Muscle of leg (tissue), 11 donors: ENCODE measurements around the gene TMEM87A. TPM values are rescaled to one million over a fixed set of nuclear protein-coding genes. Genes with fewer than 3 reads are reported as not detected.
"Not testable (repeated sequence)": the region's sequence is repeated elsewhere in the genome, so short reads cannot be mapped to it uniquely, and the experiment has no call there.

Experiments
- DNase-seq: peaks from one replicate; pipeline ENCODE4 v3.0.0; 2013
- H3K27ac ChIP-seq: one replicate; pipeline ENCODE4 v1.5.1; 2013; ENCODE audit warnings: mild to moderate bottlenecking, low read length, control low read depth
- H3K27me3 ChIP-seq: one replicate; pipeline ENCODE4 v1.6.1; 2013; ENCODE audit warnings: low read length; ENCODE audit not compliant: control insufficient read depth, insufficient read depth
- H3K36me3 ChIP-seq: one replicate; pipeline ENCODE4 v1.6.1; 2013; ENCODE audit warnings: low read length; ENCODE audit not compliant: control insufficient read depth, insufficient read depth
- H3K4me1 ChIP-seq: one replicate; pipeline ENCODE4 v1.6.1; 2013; ENCODE audit warnings: low read length; ENCODE audit not compliant: control insufficient read depth, insufficient read depth
- H3K4me3 ChIP-seq: one replicate; pipeline ENCODE4 v1.5.1; 2013; ENCODE audit warnings: low read length, control low read depth
- H3K9me3 ChIP-seq: replicated peaks from 2 replicates; pipeline ENCODE4 v1.6.1; 2013; ENCODE audit warnings: low read depth, low read length; ENCODE audit not compliant: control insufficient read depth
- WGBS: methylation state at CpG from one replicate; pipeline ENCODE4 v1.1.5; 2013; ENCODE audit warnings: missing lambda C conversion rate; ENCODE audit not compliant: insufficient coverage; 5-methylcytosine and 5-hydroxymethylcytosine counted together
- polyA plus RNA-seq, 8 donors: library from polyadenylated mRNA; unstranded; fragments of 120-200 nt; gene quantifications; one replicate each; pipeline versions ENCODE4 v1.2.1 to v1.2.3, GENCODE V29; 2013; ENCODE audit warnings: inconsistent platforms in 1 of 8, low replicate concordance in 1 of 8; ENCODE audit not compliant: insufficient read length in 8 of 8, insufficient read depth in 1 of 8
- total RNA-seq: library from RNA; stranded (reverse); fragments of 120-200 nt; gene quantifications from one replicate; pipeline ENCODE4 v1.2.4, GENCODE V29; 2013

Gene TMEM87A
- total and polyA plus RNA-seq, 9 donors = 31.9 to 45.8 (median 35.2) TPM

- H3K9me3 ChIP-seq = no peaks in the 10 kb centered on the region
- no CpG with 5 or more reads among the region's 1 CpG for WGBS
- peak; percentile 41 for DNase-seq
- H3K4me3 ChIP-seq = no peak overlapping the region
- no peak overlapping the region for H3K27ac ChIP-seq
- H3K27me3 ChIP-seq = no peaks in the 10 kb centered on the region
- no peaks in the 10 kb centered on the region for H3K4me1 ChIP-seq
- H3K36me3 ChIP-seq = peaks cover 32% of the 10 kb centered on the region
These were observed 42.1 kb downstream of the TMEM87A start for GRCh38 chr15:42231088-42231487.

DNA sequence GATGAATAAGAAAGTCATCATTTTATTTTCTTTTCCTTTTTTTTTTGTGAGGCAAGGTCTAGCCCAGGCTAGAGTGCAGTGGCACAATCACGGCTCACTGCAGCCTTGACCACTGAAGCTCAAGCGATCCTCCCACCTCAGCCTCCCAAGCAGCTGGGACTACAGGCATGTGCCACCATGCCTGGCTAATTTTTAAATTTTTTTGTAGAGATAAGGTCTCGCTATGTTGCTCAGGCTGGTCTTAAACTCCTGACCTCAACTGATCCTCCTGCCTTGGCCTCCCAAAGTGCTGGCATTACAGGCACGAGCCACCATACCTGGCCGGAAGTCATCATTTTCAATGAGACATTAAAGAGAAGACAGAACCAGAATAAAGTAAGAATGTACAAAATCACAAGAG is 44.3 kb downstream of the TMEM87A start:
- WGBS = no CpG with 5 or more reads among the region's 5 CpGs
- H3K36me3 ChIP-seq = peaks cover 34% of the 10 kb centered on the region
- not testable (repeated sequence) for H3K27me3 ChIP-seq, H3K27ac ChIP-seq, DNase-seq, H3K4me1 ChIP-seq, H3K9me3 ChIP-seq, H3K4me3 ChIP-seq

DNA sequence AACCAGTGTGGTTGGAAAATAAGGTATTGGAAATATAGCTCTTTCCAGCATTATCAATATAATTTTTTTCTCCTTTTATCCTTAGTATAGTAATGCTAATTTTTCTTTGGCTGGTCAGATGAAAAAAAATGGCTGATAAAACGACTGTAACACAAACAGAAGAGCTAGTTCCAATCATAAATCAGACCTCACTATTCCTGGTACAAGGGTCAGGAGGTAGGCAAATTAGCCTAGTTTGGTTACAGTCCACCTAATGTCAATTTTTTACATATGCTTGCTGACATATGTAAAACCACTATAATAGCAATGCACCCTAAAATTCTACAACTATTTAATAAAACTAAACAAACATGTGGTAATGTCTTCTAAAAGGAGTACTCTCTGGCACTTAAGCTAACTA is 45.2 kb downstream of the TMEM87A start:
- Histone ChIP-seq H3K27ac (no peak overlapping the region), H3K4me1 (no peaks in the 10 kb centered on the region), H3K27me3 (no peaks in the 10 kb centered on the region), H3K36me3 (peaks cover 35% of the 10 kb centered on the region), H3K4me3 (no peak overlapping the region), H3K9me3 (no peaks in the 10 kb centered on the region)
- no CpG with 5 or more reads among the region's 1 CpG for WGBS
- no peak for DNase-seq

DNA sequence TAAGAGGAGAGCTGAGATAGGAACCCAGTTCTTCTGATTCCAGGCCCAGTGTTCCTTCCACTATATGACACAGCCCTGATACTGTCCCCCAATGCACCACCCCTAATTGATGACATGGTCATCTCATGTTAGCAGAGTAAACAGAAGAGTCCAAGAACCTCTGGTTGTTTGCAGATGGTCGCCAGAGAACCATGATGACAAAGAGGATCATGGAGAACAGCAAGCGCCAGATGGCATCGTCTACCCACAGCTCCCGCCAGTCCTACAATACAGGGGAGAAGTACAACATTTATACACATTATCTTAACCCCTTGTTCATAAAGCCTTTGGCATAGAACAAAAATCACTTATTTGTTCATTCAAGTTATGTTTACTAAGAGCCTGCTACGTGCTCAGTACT is 46.6 kb downstream of the TMEM87A start:
- Histone ChIP-seq H3K9me3 (no peaks in the 10 kb centered on the region), H3K27ac (no peak overlapping the region), H3K36me3 (peaks cover 42% of the 10 kb centered on the region), H3K27me3 (no peaks in the 10 kb centered on the region), H3K4me1 (no peaks in the 10 kb centered on the region), H3K4me3 (no peak overlapping the region)
- 83% methylated on average over 1 of the region's 5 CpGs for WGBS
- DNase-seq = no peak

DNA sequence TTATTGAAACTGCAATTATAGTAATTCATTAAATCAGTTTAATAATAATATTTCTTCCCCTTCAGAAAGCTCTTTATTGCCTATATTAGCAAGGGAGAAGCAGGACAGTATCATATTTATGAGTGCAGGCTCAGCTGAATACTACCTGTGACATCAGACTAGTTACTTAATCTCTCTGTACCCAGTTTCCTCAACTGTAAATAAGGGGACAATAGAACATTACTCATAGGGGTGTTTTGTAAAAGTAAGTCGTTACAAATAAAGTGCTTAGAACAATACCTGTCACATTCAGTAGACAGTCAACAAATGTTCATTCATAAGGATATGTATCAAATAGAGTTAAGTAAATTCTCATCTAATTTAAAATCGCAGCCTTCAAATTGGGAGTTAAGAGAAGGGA is 53.0 kb downstream of the TMEM87A start:
- Histone ChIP-seq H3K27me3 (no peaks in the 10 kb centered on the region), H3K36me3 (peaks cover 34% of the 10 kb centered on the region), H3K4me3 (no peak overlapping the region), H3K9me3 (no peaks in the 10 kb centered on the region), H3K4me1 (no peaks in the 10 kb centered on the region), H3K27ac (no peak overlapping the region)
- WGBS = no CpG with 5 or more reads among the region's 2 CpGs
- no peak for DNase-seq

DNA sequence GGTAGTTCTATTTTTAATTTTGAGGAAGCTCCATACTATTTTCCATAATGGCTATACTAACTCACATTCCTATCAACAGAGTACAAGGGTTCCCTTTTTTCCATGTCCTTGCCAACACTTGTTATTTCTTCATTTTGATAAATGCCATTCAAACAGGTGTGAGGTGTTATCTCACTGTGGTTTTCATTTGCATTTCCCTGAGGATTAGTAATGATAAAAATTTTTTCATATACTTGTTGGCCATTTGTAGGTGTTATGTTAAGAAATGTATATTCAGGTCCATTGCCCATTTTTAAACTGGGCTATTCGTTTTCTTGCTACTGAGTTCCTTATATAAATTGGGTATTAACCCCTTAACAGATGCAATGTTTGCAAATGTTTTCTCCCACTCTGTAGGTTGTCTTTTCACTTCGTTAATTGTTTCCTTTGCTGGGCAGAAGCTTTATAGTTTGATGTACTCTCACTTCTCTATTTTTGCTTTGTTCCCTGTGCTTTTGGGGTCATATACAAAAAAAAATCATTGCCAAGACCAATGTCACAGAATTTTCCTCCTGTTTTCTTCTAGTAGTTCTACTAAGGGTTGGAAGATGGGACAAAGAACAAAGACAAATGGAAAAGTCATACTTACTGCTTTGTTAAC is 54.2 kb downstream of the TMEM87A start:
- peaks cover 33% of the 10 kb centered on the region for H3K36me3 ChIP-seq
- H3K27ac ChIP-seq = no peak overlapping the region
- no peaks in the 10 kb centered on the region for H3K9me3 ChIP-seq
- no peak overlapping the region for H3K4me3 ChIP-seq
- no peaks in the 10 kb centered on the region for H3K4me1 ChIP-seq
- DNase-seq = no peak
- no peaks in the 10 kb centered on the region for H3K27me3 ChIP-seq
- WGBS = no CpG with 5 or more reads among the region's 2 CpGs

DNA sequence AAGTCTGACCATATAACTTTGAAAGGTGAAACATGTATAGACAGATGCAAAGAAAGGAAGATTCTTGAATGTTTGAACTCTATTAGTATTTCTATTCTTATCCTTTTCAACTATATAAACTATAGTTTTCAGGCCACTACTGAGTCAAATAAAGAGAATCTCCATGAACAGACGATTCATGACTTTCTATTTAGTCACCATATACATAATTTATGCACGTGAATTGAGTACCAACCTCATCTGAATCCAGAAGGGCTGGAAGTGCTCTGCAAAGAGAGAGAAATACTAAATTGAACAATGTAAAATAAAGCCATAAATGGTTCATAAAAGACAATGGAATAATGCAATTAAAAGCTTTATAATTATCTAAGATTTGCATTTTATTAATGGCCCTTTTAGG is 55.7 kb downstream of the TMEM87A start:
- H3K9me3 ChIP-seq = no peaks in the 10 kb centered on the region
- no peak overlapping the region for H3K27ac ChIP-seq
- no peak overlapping the region for H3K4me3 ChIP-seq
- no peaks in the 10 kb centered on the region for H3K4me1 ChIP-seq
- H3K27me3 ChIP-seq = no peaks in the 10 kb centered on the region
- peaks cover 27% of the 10 kb centered on the region for H3K36me3 ChIP-seq
- no peak for DNase-seq
- WGBS = no CpG with 5 or more reads among the region's 2 CpGs

- DNase-seq = no peak
- Histone ChIP-seq H3K4me3 (no peak overlapping the region), H3K4me1 (no peaks in the 10 kb centered on the region), H3K27me3 (no peaks in the 10 kb centered on the region), H3K27ac (no peak overlapping the region), H3K9me3 (no peaks in the 10 kb centered on the region), H3K36me3 (peaks cover 23% of the 10 kb centered on the region)
- WGBS = no CpG with 5 or more reads among the region's 4 CpGs
These were observed 57.1 kb downstream of the TMEM87A start for GRCh38 chr15:42215913-42216829.

DNA sequence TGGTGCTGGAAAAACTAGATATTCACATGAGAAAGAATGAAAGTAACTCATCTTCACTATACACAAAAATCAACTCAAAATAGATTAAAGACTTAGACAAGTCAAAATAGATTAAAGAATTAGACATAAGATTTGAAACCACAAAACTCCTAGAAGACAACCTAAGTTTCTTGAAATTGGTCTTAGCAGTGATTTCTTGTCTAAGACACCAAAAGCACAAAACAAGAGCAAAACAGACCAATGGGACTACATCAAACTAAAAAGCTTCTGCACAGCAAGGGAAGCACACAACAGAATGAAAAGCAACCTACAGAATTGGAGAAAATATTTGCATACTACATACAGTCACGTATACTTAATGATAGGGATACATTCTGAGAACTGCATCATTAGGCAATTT is 58.6 kb downstream of the TMEM87A start:
- WGBS = no CpG with 5 or more reads among the region's 1 CpG

GRCh38 chr15:42213511-42213910 is 59.7 kb downstream of the TMEM87A start:
- peaks cover 23% of the 10 kb centered on the region for H3K36me3 ChIP-seq

More for the DNA sequence above, 58.6 kb downstream of the TMEM87A start:
- H3K4me1 ChIP-seq = no peaks in the 10 kb centered on the region
- H3K27ac ChIP-seq = no peak overlapping the region
- no peak for DNase-seq
- peaks cover 26% of the 10 kb centered on the region for H3K36me3 ChIP-seq
- H3K4me3 ChIP-seq = no peak overlapping the region
- no peaks in the 10 kb centered on the region for H3K27me3 ChIP-seq
- H3K9me3 ChIP-seq = no peaks in the 10 kb centered on the region

More at GRCh38 chr15:42213511-42213910, 59.7 kb downstream of the TMEM87A start:
- no peak for DNase-seq
- H3K4me1 ChIP-seq = peaks cover 1% of the 10 kb centered on the region
- H3K27ac ChIP-seq = no peak overlapping the region
- H3K4me3 ChIP-seq = no peak overlapping the region
- no peaks in the 10 kb centered on the region for H3K9me3 ChIP-seq
- H3K27me3 ChIP-seq = no peaks in the 10 kb centered on the region
